ENCODE results near the gene TFDP2. TPM values are rescaled to one million over a fixed set of nuclear protein-coding genes. Genes with fewer than 3 reads are reported as not detected.

TFDP2 gene
- total and polyA plus RNA-seq, 10 of the 15 experiments (the other 5 are each of a cell fraction or from before 2014, with no cell fraction given): 28.3 to 100 (median 49.7) TPM

- Histone ChIP-seq H3K36me3 (ENCODE audit: control insufficient read depth in 2 of 2, insufficient read depth in 2 of 2, low read length in 1 of 2) (peaks cover 2 to 8% of the 10 kb centered on the region in 2 experiments; a peak in 2 of 4 replicates), H3K27ac (ENCODE audit: control insufficient read depth, insufficient read depth) (no peak overlapping the region), H3K79me2 (ENCODE audit: control insufficient read depth, insufficient read depth, low read length) (no peaks in the 10 kb centered on the region), H3K4me2 (ENCODE audit: control insufficient read depth, insufficient read depth) (no peak overlapping the region), H4K20me1 (ENCODE audit: control insufficient read depth, insufficient read depth) (no peaks in the 10 kb centered on the region), H3K4me3 (no peak overlapping the region), H3K4me1 (ENCODE audit: control insufficient read depth, insufficient read depth, low read length) (no peaks in the 10 kb centered on the region), H3K27me3 (replicated peaks in 1 of 2; ENCODE audit: control insufficient read depth in 2 of 2, insufficient read depth in 2 of 2, low read length in 1 of 2) (no peaks in the 10 kb centered on the region), H3K9ac (ENCODE audit: control insufficient read depth, insufficient read depth, low read length) (no peak overlapping the region), H3K9me3 (replicated peaks; ENCODE audit: control insufficient read depth, insufficient read depth, low read length) (no peaks in the 10 kb centered on the region), H2AFZ (ENCODE audit: control insufficient read depth, low read depth, low read length) (no peak overlapping the region)
- SMC1A ChIA-PET (ENCODE audit: uncharacterized antibody, unreplicated experiment): no interaction called here
- POLR2A ChIA-PET: no interaction called here
- CTCF ChIA-PET: interaction anchor here (1.5 kb wide), 1 partner anchor 11 kb away, joined by 3 read pairs; no protein-coding TSS in a partner anchor
- FAIRE-seq: no peak
- RAD21 ChIA-PET (ENCODE audit: unreplicated experiment): interaction anchor here (0.6 kb wide), 1 partner anchor 418 kb away, joined by 3 read pairs; no protein-coding TSS in a partner anchor
- no peak; the same call in 2 of the 3 replicates for ATAC-seq
- 97% methylated on average over 10 of the region's 10 CpGs for WGBS (ENCODE audit: insufficient coverage, insufficient replicate concordance, low lambda C conversion rate, missing lambda C conversion rate)
- no TSS peak for BruUV-seq (replicated peaks)
- in situ Hi-C loops (cut with MboI) (no loop called here), intact Hi-C loops (cut with micrococcal nuclease; ENCODE audit: unreplicated experiment) (no loop called here)
- no peak for DNase-seq (ENCODE audit: low read depth, low spot score)
- TF ChIP-seq ZNF217 (IDR thresholded peaks at IDR 0.05): no peak
- peak; percentile 42; the same call in 1 of the 2 replicates for TF ChIP-seq POLR2A (IDR thresholded peaks at IDR 0.05; ENCODE audit: low read depth, low read length)
Measured at GRCh38 chr3:141949399-141949798, 199.9 kb downstream of the TFDP2 start.

- POLR2A ChIA-PET: no interaction called here
- Histone ChIP-seq H2AFZ (ENCODE audit: control insufficient read depth, low read depth, low read length) (no peak overlapping the region), H3K27me3 (replicated peaks in 1 of 2; ENCODE audit: control insufficient read depth in 2 of 2, insufficient read depth in 2 of 2, low read length in 1 of 2) (no peaks in the 10 kb centered on the region), H3K9me3 (replicated peaks; ENCODE audit: control insufficient read depth, insufficient read depth, low read length) (no peaks in the 10 kb centered on the region), H3K4me3 (no peak overlapping the region), H3K27ac (ENCODE audit: control insufficient read depth, insufficient read depth) (no peak overlapping the region), H3K4me2 (ENCODE audit: control insufficient read depth, insufficient read depth) (no peak overlapping the region), H4K20me1 (ENCODE audit: control insufficient read depth, insufficient read depth) (no peaks in the 10 kb centered on the region), H3K36me3 (ENCODE audit: control insufficient read depth in 2 of 2, insufficient read depth in 2 of 2, low read length in 1 of 2) (peaks cover 2 to 8% of the 10 kb centered on the region in 2 experiments; a peak in 2 of 4 replicates), H3K4me1 (ENCODE audit: control insufficient read depth, insufficient read depth, low read length) (no peaks in the 10 kb centered on the region), H3K9ac (ENCODE audit: control insufficient read depth, insufficient read depth, low read length) (no peak overlapping the region), H3K79me2 (ENCODE audit: control insufficient read depth, insufficient read depth, low read length) (no peaks in the 10 kb centered on the region)
- no peak for DNase-seq (ENCODE audit: low read depth, low spot score)
- no TSS peak for BruUV-seq (replicated peaks)
- SMC1A ChIA-PET (ENCODE audit: uncharacterized antibody, unreplicated experiment): interaction anchor here (1.6 kb wide), 1 partner anchor 8 kb away, joined by 4 read pairs; no protein-coding TSS in a partner anchor
- CTCF ChIA-PET: no interaction called here
- intact Hi-C loops (cut with micrococcal nuclease; ENCODE audit: unreplicated experiment) (no loop called here), in situ Hi-C loops (cut with MboI) (no loop called here)
- ATAC-seq: no peak
- WGBS (ENCODE audit: insufficient coverage, insufficient replicate concordance, low lambda C conversion rate, missing lambda C conversion rate): 94% methylated on average over 16 of the region's 16 CpGs
- RAD21 ChIA-PET (ENCODE audit: unreplicated experiment): no interaction called here
- FAIRE-seq: no peak
- TF ChIP-seq STAT3 (IDR thresholded peaks at IDR 0.05; ENCODE audit: low read depth, low read length) (no peak), SUPT20H (IDR thresholded peaks at IDR 0.05; ENCODE audit: borderline replicate concordance, control insufficient read depth, low read depth, low read length) (no peak), CHD4 (IDR thresholded peaks at IDR 0.05) (no peak), HDGF (IDR thresholded peaks at IDR 0.05) (no peak), PAX5 (IDR thresholded peaks at IDR 0.05; ENCODE audit: borderline replicate concordance, low read depth, low read length) (no peak), ELK1 (IDR thresholded peaks at IDR 0.05; ENCODE audit: low read depth, low read length) (no peak), MTA2 (IDR thresholded peaks at IDR 0.05; ENCODE audit: low read depth) (no peak), RUNX3 (IDR thresholded peaks at IDR 0.05; ENCODE audit: low read length) (no peak), SREBF2 (IDR thresholded peaks at IDR 0.05; ENCODE audit: low read length) (no peak), SP1 (IDR thresholded peaks at IDR 0.05; ENCODE audit: low read depth, low read length) (no peak), NFIC (IDR thresholded peaks at IDR 0.05; ENCODE audit: low read depth, low read length) (no peak), PKNOX1 (IDR thresholded peaks at IDR 0.05) (no peak), RB1 (IDR thresholded peaks at IDR 0.05; ENCODE audit: borderline replicate concordance) (no peak)
Measured at GRCh38 chr3:141945726-141946485, 203.4 kb downstream of the TFDP2 start.
